ENCODE results near the gene SCP2. TPM values are rescaled to one million over a fixed set of nuclear protein-coding genes. Genes with fewer than 3 reads are reported as not detected.

Gene SCP2
- total RNA-seq: 10 to 100 TPM; 91.0 to 99.9 TPM

- Mint-ChIP-seq H3K27me3 (peaks cover 4% of the 10 kb centered on the region), H3K9me3 (no peaks in the 10 kb centered on the region), H3K4me1 (peaks cover 20% of the 10 kb centered on the region), H3K4me3 (peak within 1 kb of the TSS; percentile 85), H3K27ac (peak within 1 kb of the TSS; percentile 48), H3K36me3 (ENCODE audit: low read depth) (no peaks in the 10 kb centered on the region)
- peak; percentile 80 for DNase-seq
- CTCF ChIA-PET: interaction anchor here (0.8 to 1.0 kb wide), 3 partner anchors 9 to 255 kb away, joined by 3 to 6 read pairs (median 3); no protein-coding TSS in a partner anchor
- POLR2A ChIA-PET: interaction anchor here (0.7 to 1.7 kb wide), 2 partner anchors 10 to 87 kb away, joined by 3 to 8 read pairs; no protein-coding TSS in a partner anchor
Measured at GRCh38 chr1:52927212-52928014, at the start of gene SCP2. Gene SCP2, plus strand, starts transcription at chr1:52927276. Its CDS starts 121 bp downstream, at chr1:52927397.

GRCh38 chr1:52877554-52877953 is 49.5 kb upstream of the SCP2 start:
- Mint-ChIP-seq H3K9me3 (no peaks in the 10 kb centered on the region), H3K27me3 (no peaks in the 10 kb centered on the region), H3K36me3 (ENCODE audit: low read depth) (no peaks in the 10 kb centered on the region), H3K4me1 (no peaks in the 10 kb centered on the region), H3K27ac (no peak overlapping the region), H3K4me3 (no peak overlapping the region)
- no peak for DNase-seq
- ChIA-PET CTCF (no interaction called here), POLR2A (no interaction called here)

DNA sequence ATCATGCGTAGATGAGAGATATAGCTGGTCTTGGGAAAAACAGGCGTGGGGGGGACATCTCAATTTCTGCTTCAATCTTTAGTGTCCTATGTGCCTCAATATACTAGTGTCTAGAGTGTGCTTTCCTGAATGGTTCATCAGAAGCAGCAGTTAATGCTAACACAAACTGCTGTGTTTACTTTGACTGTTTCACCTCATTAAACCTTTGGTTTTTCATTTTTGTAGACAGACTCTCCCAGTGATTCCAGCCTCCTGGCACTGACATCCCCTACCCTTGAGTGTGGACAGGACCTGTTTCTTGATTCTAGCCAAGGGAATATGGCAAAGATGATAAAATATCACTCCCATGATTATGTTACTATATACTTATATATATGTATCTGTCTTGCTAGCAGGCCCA is 46.9 kb upstream of the SCP2 start:
- Mint-ChIP-seq H3K36me3 (ENCODE audit: low read depth) (no peaks in the 10 kb centered on the region), H3K4me1 (no peaks in the 10 kb centered on the region), H3K27me3 (no peaks in the 10 kb centered on the region), H3K4me3 (no peak overlapping the region), H3K27ac (no peak overlapping the region), H3K9me3 (no peaks in the 10 kb centered on the region)
- POLR2A ChIA-PET: no interaction called here
- CTCF ChIA-PET: no interaction called here
- DNase-seq: no peak

- CTCF ChIA-PET: no interaction called here
- Mint-ChIP-seq H3K4me3 (no peak overlapping the region), H3K4me1 (no peaks in the 10 kb centered on the region), H3K27ac (no peak overlapping the region), H3K27me3 (no peaks in the 10 kb centered on the region), H3K9me3 (no peaks in the 10 kb centered on the region), H3K36me3 (ENCODE audit: low read depth) (no peaks in the 10 kb centered on the region)
- no peak for DNase-seq
- POLR2A ChIA-PET: no interaction called here
Measured at GRCh38 chr1:52887483-52887882, 39.6 kb upstream of the SCP2 start.

GRCh38 chr1:52892424-52893215 is 34.5 kb upstream of the SCP2 start:
- no peak for DNase-seq
- Mint-ChIP-seq H3K4me3 (no peak overlapping the region), H3K4me1 (no peaks in the 10 kb centered on the region), H3K9me3 (no peaks in the 10 kb centered on the region), H3K36me3 (ENCODE audit: low read depth) (no peaks in the 10 kb centered on the region), H3K27me3 (no peaks in the 10 kb centered on the region), H3K27ac (no peak overlapping the region)
- CTCF ChIA-PET: no interaction called here
- POLR2A ChIA-PET: no interaction called here

DNA sequence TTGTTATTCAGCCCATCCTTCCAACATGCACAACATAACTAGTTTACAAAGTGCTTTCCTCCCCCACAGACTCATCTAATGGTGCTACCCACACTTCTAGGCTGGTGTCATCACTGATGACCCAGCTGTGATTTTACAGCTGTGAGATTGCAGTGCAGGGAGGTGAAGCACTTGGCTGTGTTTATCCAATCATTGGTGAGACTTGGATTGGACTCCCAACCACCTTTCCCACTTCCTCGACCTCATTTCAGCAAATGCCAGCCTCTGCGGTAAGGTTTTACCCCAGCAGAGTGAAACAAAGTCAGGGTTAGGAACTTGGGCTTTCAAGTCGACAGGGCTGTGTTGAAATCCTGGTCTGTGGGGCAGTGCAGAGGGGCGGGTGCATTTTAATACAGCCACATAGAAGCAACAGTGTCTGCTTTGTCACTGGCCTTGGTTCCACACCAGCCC is 27.6 kb upstream of the SCP2 start:
- H3K4me1 Mint-ChIP-seq: no peaks in the 10 kb centered on the region
- no peaks in the 10 kb centered on the region for H3K27me3 Mint-ChIP-seq
- H3K9me3 Mint-ChIP-seq: no peaks in the 10 kb centered on the region

DNA sequence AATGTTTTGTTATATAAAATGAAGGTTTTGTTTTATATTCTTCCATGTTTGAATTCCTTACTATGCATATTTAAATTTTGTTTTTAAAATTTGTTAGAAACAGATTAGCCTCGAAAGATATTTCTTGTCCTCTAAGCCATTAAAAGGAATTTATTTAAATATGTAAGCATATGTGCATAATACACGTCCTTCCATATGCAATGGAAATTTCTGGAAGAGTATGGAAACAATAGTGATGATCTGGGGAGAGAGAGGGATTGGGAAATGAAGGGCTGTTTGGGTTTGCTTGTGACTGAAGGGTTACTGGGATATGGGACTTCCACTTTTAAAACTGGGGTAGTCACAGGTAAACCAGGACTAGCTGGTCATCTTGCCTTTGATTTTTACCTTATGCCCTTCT is 26.7 kb upstream of the SCP2 start:
- ChIA-PET POLR2A (no interaction called here), CTCF (interaction anchor here (0.6 to 1.8 kb wide), 2 partner anchors 21 to 29 kb away, joined by 4 to 6 read pairs; partner anchors contain the start of gene ECHDC2)
- Mint-ChIP-seq H3K4me1 (no peaks in the 10 kb centered on the region), H3K9me3 (no peaks in the 10 kb centered on the region), H3K4me3 (no peak overlapping the region), H3K27ac (no peak overlapping the region), H3K36me3 (ENCODE audit: low read depth) (no peaks in the 10 kb centered on the region), H3K27me3 (no peaks in the 10 kb centered on the region)
- DNase-seq: no peak

More for the DNA sequence above, 27.6 kb upstream of the SCP2 start:
- ChIA-PET CTCF (no interaction called here), POLR2A (no interaction called here)
- no peak overlapping the region for H3K4me3 Mint-ChIP-seq
- H3K36me3 Mint-ChIP-seq (ENCODE audit: low read depth): no peaks in the 10 kb centered on the region
- DNase-seq: no peak
- no peak overlapping the region for H3K27ac Mint-ChIP-seq

GRCh38 chr1:52901384-52901783 is 25.7 kb upstream of the SCP2 start:
- H3K27ac Mint-ChIP-seq: no peak overlapping the region
- no peaks in the 10 kb centered on the region for H3K4me1 Mint-ChIP-seq
- H3K9me3 Mint-ChIP-seq: no peaks in the 10 kb centered on the region
- DNase-seq: no peak
- no peaks in the 10 kb centered on the region for H3K36me3 Mint-ChIP-seq (ENCODE audit: low read depth)
- POLR2A ChIA-PET: interaction anchor here (0.9 kb wide), 1 partner anchor 21 kb away, joined by 3 read pairs; the partner anchor contains the start of gene ECHDC2
- H3K27me3 Mint-ChIP-seq: no peaks in the 10 kb centered on the region
- CTCF ChIA-PET: interaction anchor here (1.8 kb wide), 1 partner anchor 20 kb away, joined by 6 read pairs; the partner anchor contains the start of gene ECHDC2
- H3K4me3 Mint-ChIP-seq: no peak overlapping the region

DNA sequence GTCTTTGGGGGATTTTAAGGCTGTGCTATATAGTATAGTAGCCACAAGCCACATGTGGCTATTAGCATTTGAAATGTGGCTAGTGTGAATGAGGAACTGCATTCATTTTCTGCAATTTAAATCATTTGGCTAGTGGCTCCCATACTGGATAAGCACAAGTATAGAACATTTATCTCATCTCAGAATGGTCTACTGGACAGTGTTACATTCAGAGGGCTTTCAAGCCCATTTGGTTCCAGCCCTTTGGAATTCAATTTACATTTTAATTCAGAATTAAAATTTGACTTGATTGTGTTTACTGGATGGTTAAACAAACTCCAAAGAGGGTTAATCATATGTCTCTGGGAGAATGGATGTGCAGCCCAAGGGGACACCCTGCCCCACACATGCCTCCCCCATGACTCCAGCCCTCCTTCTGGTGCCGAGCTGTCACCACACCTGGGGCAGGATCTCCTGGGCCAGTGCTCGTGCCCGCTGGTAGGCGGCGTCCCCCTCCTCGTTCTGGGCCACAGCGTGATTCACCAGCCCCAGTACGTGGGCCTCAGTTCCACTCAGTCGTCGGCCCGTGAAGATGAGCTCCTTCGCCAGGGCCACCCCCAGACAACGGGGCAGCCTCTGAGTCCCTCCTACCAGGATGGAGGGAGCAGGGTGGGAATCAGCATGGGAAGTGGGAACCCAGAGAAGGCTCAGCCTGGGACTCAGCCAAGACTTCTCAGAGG is 22.7 kb upstream of the SCP2 start:
- Mint-ChIP-seq H3K4me1 (no peaks in the 10 kb centered on the region), H3K36me3 (ENCODE audit: low read depth) (no peaks in the 10 kb centered on the region), H3K4me3 (no peak overlapping the region), H3K27me3 (no peaks in the 10 kb centered on the region), H3K27ac (no peak overlapping the region), H3K9me3 (no peaks in the 10 kb centered on the region)
- no peak for DNase-seq
- ChIA-PET POLR2A (no interaction called here), CTCF (interaction anchor here (0.7 to 1.4 kb wide), 3 partner anchors 17 to 278 kb away, joined by 3 to 5 read pairs (median 3); partner anchors contain the start of gene ECHDC2)

DNA sequence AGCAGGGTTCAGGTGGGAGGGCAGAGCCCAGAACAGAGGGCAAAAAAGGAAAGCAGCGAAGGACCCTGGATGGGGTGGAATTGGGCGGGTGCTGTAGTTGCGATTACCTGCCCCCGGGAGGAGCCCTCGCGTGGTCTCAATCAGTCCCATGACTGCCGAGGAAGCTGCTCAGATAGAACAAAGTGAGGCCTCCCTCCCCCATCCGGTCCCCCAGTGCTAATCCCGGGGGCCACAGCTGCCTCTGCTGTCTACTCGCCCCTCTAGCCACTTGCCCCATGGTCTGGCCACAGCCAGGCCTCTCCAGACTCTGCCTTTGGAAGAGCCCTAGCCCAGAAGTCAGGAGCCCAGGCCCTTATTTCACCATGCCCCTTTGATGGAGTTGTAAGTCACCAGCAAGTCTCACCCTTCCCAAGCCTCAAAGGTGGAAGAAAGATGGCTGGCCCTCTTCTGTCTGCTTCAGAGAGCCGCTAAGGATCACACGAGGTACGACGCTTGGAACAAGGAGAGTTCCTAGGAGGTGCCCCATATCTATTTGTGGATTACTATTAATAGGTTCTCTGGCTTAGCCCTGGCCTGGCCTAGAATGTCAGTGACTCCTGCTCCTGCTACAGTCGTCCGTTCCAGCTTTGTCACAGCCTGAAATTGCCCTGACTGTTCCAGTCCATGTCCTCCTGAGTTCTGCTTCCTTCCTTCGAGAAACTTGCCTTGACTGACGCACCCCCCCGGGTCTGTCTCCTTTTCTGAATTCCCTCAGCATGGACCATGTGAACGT is 22.0 kb upstream of the SCP2 start:
- H3K36me3 Mint-ChIP-seq (ENCODE audit: low read depth): no peaks in the 10 kb centered on the region
- POLR2A ChIA-PET: no interaction called here
- DNase-seq: peak; percentile 40
- no peaks in the 10 kb centered on the region for H3K9me3 Mint-ChIP-seq
- CTCF ChIA-PET: interaction anchor here (0.6 to 2.0 kb wide), 6 partner anchors 10 to 294 kb away, joined by 3 to 5 read pairs (median 4); partner anchors contain the start of gene ECHDC2
- H3K4me3 Mint-ChIP-seq: no peak overlapping the region
- H3K27ac Mint-ChIP-seq: no peak overlapping the region
- H3K27me3 Mint-ChIP-seq: no peaks in the 10 kb centered on the region
- no peaks in the 10 kb centered on the region for H3K4me1 Mint-ChIP-seq

DNA sequence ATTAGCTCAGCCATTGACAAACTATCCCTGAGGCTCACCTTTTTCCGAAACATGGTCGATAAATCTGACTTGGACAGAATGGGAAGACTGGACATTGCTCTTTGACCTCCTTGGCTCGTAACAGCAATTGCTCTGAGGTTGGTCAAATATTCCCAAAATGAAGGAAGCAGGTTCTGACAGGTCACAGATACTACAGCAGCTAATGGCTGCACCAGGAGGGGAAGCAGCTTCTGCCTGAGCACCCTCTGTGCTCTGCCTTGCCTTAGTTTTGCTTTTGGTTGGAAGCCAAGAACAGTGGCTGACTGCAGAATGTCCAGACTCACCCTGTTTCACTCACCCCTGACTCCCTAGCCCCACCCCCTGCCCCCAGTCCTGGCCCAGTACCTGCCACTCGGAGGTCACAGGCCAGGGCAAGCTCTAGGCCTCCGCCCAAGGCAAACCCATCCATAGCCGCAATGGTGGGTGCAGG is 20.9 kb upstream of the SCP2 start:
- H3K27ac Mint-ChIP-seq: no peak overlapping the region

More for the DNA sequence above, 20.9 kb upstream of the SCP2 start:
- DNase-seq: no peak
- H3K36me3 Mint-ChIP-seq (ENCODE audit: low read depth): no peaks in the 10 kb centered on the region
- H3K4me1 Mint-ChIP-seq: no peaks in the 10 kb centered on the region
- no peaks in the 10 kb centered on the region for H3K27me3 Mint-ChIP-seq
- H3K4me3 Mint-ChIP-seq: no peak overlapping the region
- H3K9me3 Mint-ChIP-seq: no peaks in the 10 kb centered on the region
- CTCF ChIA-PET: interaction anchor here (1.6 to 2.0 kb wide), 2 partner anchors 12 to 203 kb away, joined by 4 read pairs; no protein-coding TSS in a partner anchor
- POLR2A ChIA-PET: no interaction called here

Data from activated CD4-positive, alpha-beta memory T cell treated with anti-CD3 and anti-CD28 coated beads, Interleukin-2, amount 10 ng/mL, durations not matched to agents 7 days and 5 days (primary cell).